HG02759 (cell line): ENCODE measurements around the gene MGLL.
A peak's percentile ranks its signal among the peaks of the same experiment; 100 is the strongest.
"Not testable (repeated sequence)": the region's sequence is repeated elsewhere in the genome, so short reads cannot be mapped to it uniquely, and the experiment has no call there.

Source experiments
- ATAC-seq: cut with Tn5 transposase; IDR thresholded peaks from one replicate; pipeline ENCODE4 v1.9.1; 2021; ENCODE audit warnings: mild to moderate bottlenecking, moderate library complexity; ENCODE audit not compliant: unreplicated experiment

MGLL gene

GRCh38 chr3:127711021-127711695, 111.2 kb downstream of the MGLL start:
- no peak for ATAC-seq

DNA sequence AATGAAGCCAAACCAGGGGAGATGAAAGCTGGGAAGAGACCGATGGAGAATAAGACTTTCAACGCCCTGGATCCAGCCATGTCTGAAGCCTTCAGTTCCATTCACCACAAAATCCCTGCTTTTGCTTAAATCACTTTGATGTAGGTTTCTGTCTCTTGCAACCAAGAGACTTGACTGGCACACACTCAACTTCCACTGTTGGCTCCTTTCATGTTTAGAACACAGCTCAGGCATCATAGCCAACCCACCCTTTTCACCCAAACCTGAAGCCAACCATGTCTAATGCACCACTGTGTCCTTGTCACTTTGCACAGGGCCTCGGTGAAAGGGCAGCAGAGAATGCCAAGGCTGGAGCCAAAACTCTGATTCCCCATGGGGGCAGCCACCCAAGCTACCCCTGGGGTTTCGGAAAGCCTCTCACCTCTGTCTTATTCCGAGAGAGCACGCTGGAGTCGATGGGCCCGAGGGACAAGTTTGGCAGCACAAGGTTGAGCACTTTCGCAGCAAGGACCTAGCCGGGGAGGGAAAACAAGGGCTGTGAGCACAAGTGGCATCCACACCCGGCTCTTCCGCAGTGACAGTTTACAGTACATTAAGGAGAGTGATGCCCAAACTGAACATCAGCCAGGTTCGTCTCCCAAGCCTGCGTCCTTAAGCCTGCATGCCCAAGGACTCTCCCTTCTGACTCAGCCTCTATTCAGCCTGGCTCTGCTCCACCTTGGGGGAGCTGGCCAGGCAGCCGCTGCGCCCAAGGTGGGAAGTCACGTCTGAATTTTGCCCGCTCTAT, 112.0 kb downstream of the MGLL start:
- ATAC-seq = no peak

DNA sequence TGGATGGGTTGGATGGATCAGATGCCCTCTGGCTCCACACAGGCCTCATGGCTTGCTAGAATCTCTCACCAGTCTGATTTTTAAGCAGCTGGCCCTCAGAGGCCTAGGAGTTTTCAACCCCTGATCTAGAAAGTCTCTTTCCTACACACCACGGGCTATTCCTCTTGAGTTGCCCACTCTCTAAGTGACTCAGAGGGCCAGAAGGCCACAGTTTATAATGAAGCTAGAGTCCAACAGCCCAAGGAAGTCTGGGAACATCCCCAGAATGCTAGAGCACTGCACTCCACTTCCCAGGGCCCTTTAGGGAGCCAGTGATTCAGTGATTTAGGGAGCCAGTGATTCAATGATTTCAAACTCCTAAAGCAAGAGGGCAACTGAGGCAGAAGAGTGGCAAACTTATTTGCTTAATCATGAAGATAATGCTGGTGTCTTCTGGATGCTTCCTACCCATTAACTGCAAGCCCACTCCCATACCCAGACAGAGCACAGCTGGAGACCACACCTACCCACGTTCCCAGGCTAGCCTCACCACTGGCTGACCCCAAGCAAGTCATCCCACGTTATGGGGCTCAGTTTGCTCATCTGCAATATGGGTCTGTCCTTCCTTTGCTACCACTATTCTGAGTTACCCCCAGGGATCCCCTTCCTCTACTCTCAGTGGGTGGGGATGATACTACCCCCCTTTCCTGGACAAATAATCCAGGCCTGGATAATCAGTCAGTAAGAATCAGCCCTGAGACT, 112.8 kb downstream of the MGLL start:
- no peak for ATAC-seq

DNA sequence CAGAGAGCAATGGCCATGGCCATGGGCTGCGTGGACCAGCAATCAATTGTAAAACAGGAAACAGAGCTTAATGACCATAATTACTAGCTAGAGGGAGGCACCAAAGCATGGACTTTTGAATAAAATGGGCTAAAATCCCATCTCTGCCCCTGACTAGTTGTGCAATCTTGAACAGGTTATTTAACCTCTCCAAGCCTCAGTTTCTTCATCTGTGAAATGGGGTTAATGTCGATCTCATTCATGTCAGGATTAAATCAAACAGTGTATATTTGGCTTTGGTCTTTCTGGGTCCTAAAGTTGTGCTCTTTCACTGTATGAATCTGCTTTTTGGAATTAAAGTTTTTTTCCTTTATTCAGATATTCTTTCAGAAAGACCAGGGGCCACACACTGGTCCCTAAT, 113.5 kb downstream of the MGLL start:
- no peak for ATAC-seq

DNA sequence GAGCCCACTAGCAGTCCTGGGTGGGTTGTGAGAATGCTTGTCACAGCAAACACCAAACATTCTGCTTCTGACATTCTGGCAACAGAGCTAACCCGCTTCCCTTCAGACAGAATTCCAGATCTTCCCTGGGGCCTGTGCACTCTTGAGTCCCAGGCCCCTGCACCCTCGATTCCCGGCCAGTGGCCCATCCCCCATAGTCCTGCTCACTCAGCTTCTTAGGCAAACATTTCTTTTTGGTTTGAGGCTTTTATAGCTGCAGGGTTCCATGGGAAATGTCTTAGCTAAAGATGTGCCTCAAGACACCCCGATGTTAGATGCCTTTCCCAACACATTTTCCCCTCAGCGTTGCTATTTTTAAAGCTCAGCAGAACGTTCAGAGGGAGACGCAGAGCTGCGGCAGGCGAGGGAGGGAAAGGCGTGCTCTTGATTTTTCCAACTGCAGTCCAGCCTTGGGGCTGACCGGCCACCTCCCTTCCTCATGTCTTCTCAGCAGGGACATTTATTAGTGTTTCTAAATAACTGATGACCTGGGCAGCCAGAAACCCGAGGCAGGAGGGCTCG, 114.4 kb downstream of the MGLL start:
- no peak for ATAC-seq

DNA sequence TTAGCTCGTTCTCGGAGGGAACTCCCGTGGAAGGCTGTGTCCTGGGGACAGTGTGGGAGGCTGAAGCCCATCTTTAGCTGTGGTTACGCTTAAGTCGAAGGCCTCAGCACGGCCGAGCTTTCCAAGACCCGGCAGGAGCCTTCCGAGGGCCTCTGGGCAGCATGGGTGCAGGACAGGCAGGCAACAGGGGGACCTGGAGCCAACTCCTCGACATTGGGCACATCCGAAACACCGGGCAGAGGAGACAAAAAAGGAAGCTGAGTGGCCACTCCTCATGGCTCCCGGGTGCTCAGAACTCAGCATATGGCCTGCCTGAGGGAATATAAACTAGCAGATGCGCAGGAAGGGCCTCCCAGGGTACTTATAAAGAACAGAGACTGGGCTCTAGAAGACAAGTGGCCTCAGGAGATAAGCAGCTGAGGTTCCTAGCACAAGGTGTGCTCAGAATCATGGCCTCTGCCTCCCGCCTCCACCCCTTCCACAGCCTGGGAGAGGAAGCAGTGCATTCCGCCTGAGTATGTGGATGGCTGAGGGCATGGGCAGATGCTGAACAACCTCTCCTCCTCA, 115.4 kb downstream of the MGLL start:
- no peak for ATAC-seq

GRCh38 chr3:127706312-127706711, 116.0 kb downstream of the MGLL start:
- no peak for ATAC-seq

- not testable (repeated sequence) for ATAC-seq
These were observed 117.5 kb downstream of the MGLL start for GRCh38 chr3:127704840-127705239.

- no peak for ATAC-seq
These were observed 120.2 kb downstream of the MGLL start for GRCh38 chr3:127702151-127702578.

- no peak for ATAC-seq
These were observed 120.9 kb downstream of the MGLL start for GRCh38 chr3:127701280-127701911.

DNA sequence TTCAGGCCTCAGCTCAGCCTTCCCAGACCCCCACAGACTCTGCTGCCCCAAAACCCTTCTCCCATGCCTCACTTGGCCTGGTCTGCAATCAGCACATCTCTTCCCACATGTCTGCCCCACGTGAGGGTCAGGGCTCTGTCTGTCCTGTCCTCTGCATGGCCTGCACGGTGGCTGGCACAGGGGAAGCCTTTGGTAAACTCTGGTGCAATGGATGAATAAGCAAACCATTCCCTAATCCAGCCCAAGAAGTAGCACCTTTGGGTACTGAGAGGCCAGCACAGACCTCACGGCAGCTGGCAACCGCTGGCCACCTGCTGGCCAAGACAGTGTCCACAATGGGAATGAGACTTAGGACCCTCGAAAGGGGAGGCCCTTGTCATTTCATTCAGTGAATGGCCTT, 121.9 kb downstream of the MGLL start:
- no peak for ATAC-seq

DNA sequence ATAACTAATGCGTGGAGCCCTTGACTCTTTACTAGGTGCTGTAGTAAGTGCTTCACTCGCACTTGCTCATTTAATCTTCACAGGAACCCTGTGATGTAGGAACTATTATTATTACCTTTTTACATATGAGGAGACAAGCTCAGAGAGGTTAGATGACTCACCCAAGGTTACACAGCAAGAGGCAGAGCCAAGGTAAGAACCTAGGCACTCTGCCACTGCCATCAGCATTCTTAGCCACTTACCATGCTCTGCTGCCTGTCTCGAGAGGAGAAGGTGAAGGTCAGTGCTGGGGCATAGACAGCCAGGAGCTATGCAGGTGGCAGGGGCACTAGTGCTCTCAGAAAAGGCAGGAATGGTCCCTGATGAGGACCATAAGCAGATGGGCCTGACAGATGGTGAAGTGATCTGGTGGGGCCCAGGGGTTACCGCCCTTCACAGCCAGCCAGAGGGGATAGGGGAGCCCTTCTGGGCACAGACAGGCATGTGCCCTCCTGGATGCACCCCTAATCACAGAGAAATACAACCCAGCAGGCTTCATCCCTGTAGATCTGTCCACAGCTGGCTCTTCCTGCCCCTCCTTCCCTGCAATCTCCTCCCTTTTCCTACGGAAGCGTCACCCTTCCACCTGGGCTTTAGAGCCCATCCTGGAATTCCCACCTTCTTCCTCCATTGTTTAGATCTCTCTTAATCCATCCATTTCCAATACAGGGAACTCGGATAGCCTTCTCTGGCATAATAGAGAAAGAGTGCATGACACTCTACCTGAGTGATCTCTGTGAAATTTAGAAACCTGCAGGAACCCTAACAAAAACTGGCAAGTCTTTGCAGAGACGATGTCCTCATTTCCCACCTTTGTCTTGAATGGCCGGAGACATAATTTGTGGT, 122.7 kb downstream of the MGLL start:
- ATAC-seq = no peak

DNA sequence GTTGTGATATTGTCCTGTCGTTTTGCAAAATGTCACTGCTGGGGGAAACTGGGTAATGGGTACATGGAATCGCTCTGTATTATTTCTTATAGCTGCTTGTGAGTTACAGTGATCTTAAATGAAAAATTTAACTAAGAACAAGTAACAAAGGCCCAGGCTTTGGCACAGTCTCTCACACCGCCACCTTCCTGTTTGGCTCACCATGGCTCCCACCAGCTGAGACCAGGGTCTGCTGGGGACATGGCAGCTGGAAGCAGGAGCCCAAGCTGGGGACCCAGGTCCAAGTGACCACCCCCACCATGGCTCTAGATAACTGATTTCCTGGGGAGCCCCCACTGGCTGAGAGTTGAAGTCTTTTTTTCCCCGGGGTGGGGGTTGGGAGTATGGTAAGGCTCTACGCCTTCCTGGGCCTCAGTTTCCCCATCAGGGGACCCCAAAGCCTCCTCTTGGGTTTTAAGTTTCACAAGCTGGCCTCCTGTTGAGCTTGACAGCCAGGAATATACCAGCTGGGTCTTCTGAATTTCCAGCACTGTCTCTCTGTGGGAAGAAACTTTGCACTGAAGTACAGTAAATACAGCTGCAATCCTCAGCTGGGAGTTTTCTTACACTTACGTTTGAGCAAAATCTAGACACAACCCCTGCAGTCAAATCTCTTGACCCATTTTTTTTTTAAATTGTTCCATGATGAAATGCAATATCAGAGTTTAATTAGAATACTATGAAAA, 123.5 kb downstream of the MGLL start:
- ATAC-seq = no peak

DNA sequence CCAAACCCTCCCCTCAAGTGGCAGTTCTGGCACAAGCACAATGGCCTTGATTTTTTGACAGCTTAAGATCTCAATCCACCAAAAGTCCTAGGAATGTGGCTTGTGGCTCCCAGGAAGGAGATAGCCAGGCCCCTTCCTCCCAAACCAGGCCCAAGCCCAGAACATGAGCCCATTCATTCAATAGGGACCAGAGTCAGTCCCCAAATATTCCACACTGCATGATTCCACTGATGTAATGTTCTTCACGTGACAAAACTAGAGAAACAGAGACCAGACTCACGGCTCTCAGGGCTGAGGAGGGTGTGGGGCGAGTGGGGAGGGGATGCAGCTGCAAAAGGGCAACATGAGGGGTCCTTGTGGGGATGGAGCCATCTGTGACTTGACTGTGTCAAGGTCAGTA, 124.0 kb downstream of the MGLL start:
- no peak for ATAC-seq

- ATAC-seq = peak; percentile 76
These were observed 124.6 kb downstream of the MGLL start for GRCh38 chr3:127697551-127698240.

GRCh38 chr3:127694467-127695215, 127.7 kb downstream of the MGLL start:
- no peak for ATAC-seq

GRCh38 chr3:127693336-127693843, 128.9 kb downstream of the MGLL start:
- no peak for ATAC-seq
